ENCODE measurements around the gene CCDC50. TPM values are rescaled to one million over a fixed set of nuclear protein-coding genes. Genes with fewer than 3 reads are reported as not detected.

Gene CCDC50
- total RNA-seq, 1 experiment from 2014 or later = 84.3 TPM

DNA sequence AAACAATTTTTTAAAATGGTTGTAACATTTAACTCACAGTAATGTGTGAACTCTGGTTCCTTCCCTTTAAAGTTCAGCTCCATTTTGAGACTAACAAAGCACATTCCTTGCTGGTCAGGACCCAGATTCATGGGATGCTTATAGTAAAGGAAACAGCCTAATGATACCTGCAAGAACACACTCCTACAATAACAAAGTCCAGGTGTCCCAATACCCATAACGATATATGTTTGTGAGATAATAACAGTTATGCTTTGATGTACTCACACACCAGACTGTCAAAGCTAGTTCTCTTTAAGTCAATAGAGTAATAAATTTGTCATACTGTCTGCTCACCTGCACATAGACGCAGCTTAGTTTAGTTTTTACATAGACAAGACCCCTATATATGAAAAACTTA, 15.9 kb upstream of the CCDC50 start:
- in situ Hi-C loops (cut with HindIII; ENCODE audit: low pct_unique_long_range_greater_than_20kb, low sequenced_read_pairs) = no loop called here
- DNase-seq (ENCODE audit: low read depth) = no peak

DNA sequence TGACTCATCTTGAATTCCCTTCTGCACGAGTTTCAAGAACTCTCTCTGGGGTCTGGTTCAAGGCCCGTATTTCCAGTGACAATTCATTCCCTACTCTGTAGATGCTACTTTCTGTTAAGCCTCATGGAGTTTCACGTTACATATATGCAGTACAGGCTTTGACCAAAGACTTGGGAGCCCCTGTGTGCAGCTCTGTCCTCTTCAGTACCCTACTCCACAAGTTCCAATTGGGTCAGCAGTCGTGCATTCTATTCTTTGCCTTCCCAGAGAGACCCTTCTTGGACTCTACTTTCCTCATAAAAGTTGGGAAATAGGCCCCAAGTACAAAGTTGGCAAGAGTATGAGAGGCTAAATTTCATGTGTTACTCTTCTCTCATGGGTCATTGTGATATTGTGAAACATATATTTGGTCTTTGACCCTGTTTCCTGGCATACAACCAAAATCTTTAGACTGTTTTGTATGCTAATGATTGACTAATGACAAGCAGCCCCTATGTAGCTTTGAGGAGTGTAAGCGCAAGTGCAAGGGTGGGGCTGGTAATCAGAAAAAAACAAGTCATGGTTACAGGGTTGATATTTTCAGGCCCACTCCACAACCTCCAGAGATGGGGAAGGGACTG, 15.0 kb upstream of the CCDC50 start:
- in situ Hi-C loops (cut with HindIII; ENCODE audit: low pct_unique_long_range_greater_than_20kb, low sequenced_read_pairs) = no loop called here

DNA sequence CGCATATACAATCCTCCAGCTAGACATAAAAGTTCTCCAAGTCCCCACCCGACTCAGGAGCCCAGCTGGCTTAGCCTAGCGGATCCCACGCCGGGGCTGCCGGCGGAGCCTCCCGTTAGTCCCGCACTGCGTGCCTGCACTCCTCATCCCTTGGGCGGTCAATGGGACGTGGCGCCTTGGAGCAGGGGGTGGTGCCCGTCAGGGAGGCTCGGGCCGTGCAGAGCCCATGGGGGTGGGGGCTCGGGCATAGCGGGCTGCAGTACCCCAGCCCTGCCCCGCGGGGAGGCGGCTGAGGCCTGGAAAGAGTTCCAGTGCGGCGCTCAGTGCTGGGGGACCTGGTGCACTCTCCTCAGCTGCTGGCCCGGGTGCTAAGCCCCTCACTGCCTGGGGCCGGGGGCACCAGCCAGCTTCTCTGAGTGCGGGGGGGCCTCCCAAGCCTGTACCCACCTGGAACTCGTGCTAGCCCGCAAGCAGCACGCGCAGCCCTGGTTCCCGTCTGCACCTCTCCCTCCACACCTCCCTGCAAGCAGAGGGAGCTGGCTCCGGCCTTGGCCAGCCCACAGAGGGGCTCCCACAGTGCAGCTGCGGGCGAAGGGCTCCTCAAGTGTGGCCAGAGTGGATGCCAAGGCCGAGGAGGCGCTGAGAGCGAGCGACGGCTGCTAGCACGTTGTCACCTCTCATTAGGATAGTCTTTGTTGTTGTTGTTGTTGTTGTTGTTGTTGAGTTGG, 12.2 kb upstream of the CCDC50 start:
- in situ Hi-C loops (cut with HindIII; ENCODE audit: low pct_unique_long_range_greater_than_20kb, low sequenced_read_pairs) = no loop called here
- no peak for DNase-seq (ENCODE audit: low read depth)

More for the DNA sequence above, 15.0 kb upstream of the CCDC50 start:
- no peak for DNase-seq (ENCODE audit: low read depth)

DNA sequence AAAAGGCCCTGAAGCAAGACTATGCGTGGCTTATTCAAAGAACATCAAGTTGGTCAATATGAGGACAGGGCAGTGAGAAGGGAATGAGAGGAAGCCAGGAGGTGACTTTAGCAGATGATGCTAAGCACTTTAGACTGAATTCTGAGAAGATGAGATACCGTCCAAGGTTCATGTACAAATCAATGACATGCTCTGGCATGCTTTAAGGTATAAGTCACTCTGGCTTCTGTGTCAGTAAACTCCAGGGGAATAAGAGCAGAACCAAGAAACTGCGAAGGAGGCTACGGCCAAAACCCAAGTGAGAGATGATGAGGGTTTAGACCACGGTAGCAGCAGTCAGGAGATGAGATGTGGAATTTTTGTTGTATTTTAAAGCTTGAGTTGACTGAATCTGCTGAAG, 8.9 kb upstream of the CCDC50 start:
- no peak for DNase-seq (ENCODE audit: low read depth)
- in situ Hi-C loops (cut with HindIII; ENCODE audit: low pct_unique_long_range_greater_than_20kb, low sequenced_read_pairs) = no loop called here

DNA sequence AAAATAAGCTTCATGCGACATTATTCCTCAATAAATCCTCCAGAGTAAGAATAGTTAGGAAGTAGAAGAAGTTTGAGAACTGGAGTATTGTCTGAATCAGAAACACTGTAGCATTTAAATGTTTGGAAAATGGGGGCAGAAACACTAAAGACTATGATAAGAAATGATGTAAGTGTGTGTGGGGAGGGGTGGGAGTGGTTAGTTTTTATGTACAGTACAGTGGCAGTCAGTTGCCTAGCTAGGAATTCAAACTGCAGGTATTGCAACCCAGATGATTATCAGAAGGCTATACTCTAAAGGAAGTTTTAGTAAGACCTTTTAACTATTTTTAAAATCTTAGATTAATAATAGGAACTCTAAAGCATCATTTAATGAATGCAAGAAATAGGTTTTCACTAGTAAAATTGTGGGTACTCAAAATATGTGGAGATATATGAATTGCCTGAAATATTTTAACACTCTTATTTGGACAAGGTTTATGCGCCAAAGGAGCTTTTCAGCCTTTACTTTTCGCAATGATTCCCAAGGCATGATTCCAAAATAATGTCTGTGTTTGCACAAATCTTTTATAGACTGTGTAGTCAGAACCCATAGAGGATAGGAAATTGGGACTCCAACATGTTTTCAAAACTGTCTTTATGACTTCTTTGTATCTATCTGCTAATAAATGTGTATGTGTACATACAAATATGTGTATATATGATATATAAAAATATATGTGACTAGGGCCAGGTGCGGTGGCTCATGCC, 8.0 kb upstream of the CCDC50 start:
- no peak for DNase-seq (ENCODE audit: low read depth)
- in situ Hi-C loops (cut with HindIII; ENCODE audit: low pct_unique_long_range_greater_than_20kb, low sequenced_read_pairs) = no loop called here

DNA sequence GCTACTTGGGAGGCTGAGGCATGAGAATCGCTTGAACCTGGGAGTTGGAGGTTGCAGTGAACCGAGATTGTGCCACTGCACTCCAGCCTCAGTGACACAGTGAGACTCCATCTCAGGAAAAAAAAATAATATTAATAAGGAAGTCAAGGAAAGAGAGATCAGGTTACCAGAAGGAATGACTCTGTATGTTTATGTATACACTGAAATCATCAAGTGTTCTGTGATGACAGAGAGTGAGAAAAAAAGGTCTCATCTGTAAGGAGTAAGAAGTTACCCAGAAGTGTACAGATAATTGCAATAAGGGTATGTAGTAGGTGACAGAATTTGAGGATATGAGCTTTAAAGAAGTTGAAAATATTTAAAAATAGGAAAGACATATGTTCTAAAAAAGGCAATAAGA, 4.3 kb upstream of the CCDC50 start:
- in situ Hi-C loops (cut with HindIII; ENCODE audit: low pct_unique_long_range_greater_than_20kb, low sequenced_read_pairs) = no loop called here
- DNase-seq (ENCODE audit: low read depth) = no peak

DNA sequence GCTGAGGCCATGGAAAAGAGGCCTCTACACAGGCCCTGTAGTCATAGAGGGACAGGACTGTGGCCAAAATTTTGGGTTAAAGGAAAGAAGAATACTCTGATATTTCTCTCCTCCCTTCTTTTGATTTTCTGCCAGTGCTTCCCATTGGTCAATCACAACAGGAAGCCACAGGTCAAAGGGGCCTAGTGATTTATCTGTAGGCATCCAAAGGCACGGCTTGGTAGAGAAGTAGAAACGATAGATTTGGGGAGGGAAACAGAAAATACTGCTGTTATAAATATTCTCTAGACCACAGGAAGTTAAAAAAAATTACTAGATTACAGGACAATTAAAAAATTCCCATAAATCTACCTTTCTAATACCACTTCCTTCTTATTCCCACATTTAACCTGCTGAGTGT, 1.7 kb upstream of the CCDC50 start:
- in situ Hi-C loops (cut with HindIII; ENCODE audit: low pct_unique_long_range_greater_than_20kb, low sequenced_read_pairs) = no loop called here

DNA sequence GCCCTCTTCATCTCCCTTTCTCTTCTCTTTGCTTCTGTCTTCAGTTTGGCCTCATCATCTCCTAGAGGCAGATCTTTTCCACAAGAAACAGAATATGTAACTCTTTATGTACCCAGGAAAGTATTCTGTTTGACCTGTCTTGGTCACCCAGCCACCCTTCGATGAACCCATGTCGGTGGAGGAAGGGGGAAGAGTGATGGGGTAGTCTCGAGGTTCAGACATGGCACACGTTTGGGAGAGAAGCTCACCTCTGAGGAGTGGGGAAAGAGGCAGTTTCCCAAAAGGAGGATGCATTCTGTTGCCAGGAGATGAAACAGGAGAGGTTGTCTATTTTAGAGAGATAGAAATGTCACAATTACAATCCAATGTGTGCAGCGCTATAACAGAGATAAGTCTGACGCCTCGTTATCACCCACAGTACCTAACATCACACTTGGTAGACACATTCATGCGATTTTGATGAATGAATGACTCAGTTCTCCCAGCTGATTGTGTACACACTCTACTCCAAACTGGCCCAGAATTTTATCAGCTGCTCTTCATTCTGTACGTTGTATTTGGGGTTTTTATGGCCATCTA, 722 bp upstream of the CCDC50 start:
- in situ Hi-C loops (cut with HindIII; ENCODE audit: low pct_unique_long_range_greater_than_20kb, low sequenced_read_pairs) = no loop called here
- DNase-seq (ENCODE audit: low read depth) = no peak

More for the DNA sequence above, 1.7 kb upstream of the CCDC50 start:
- DNase-seq (ENCODE audit: low read depth) = no peak

DNA sequence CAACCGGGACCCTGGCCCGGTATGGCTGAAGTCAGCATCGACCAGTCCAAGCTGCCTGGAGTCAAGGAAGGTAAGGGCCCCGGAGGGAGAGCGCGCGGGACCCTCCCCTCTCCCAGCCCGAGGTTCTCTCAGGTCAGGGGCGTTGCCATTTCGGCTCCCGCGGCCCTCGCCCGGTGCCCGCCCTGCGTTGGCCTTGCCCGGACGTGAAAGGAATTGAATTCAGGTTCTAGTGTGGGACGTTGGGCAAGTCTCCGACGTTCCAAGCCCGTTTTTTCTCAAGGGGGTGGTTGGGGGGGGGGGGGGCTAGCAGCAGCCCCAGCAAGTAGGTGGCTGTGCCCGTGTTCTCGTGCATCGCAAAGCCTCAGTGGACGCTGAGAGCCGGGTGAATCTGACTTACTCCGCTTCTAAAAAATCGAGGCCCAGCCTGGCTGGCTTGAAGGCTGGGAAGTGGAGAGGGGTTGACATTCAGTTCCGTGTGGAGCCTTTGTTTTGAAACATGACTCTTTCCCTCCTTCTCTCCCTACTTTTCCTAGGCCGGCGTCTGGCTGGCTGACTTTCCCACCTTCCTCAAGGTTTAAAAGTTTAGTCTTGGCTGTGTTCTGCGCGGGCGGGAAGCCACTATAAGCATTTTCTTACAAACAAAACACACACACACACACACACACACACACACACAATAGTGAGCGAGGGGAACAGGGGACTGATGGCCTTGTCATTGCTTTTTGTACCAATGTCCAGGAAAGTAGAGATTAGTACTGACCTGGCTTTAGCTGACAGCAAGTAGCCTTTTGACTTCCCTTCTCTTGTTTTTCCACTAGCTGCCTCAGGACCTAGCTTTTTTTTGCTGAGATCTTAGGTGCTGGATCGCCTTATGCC, 698 bp downstream of the CCDC50 start, which contains the start of gene UTS2B:
TSS of gene UTS2B (minus strand) at position 873 of the 876 bp plus-strand sequence. CDS start 48,337 bp downstream, outside the sequence.
- DNase-seq (ENCODE audit: low read depth) = peak; percentile 85
- in situ Hi-C loops (cut with HindIII; ENCODE audit: low pct_unique_long_range_greater_than_20kb, low sequenced_read_pairs) = no loop called here

DNA sequence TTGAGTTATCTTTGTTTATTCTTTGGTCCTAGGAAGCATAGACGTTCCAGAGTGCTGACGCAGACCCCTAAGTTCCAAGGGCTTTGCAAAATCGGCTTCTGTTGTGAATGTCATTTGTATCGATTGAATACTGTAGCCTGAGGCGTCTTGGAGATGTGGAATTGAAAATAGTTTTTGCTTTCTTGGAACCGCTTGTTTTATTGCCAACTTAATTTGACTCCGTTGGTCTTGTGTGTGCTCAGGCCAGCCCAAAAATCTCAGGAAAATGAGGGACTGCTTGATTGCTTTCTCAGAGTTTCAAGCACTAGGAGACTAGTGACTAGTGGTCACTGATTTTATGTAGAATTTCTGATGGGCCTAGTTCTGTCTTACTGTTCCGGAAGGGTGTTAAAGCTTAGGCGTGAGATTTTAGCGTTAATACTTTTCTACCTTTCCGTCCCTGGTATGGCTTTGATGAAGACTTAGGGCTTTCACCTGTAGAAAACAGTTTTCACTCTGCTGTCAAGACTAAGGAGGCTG, 1.4 kb downstream of the CCDC50 start:
- in situ Hi-C loops (cut with HindIII; ENCODE audit: low pct_unique_long_range_greater_than_20kb, low sequenced_read_pairs) = no loop called here
- DNase-seq (ENCODE audit: low read depth) = no peak

DNA sequence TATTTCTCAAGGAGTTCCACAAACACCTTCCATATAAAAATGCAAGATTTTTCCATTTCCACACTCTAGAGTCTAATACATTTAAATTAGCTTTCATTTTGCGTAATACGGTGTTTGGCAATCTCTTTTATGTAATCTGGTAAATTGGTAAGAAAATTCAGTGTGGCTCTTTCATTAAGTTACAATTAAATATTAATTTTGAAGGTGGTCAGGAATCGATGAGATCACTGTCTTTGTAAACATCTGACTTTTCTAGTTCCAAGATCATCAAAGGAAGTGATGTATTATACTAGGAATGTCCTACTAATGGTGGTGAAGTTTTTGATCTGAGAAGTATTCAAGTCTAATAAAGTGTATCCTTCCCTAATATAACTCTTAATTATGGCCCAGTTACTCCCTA, 2.2 kb downstream of the CCDC50 start:
- in situ Hi-C loops (cut with HindIII; ENCODE audit: low pct_unique_long_range_greater_than_20kb, low sequenced_read_pairs) = no loop called here
- peak; percentile 57 for DNase-seq (ENCODE audit: low read depth)

DNA sequence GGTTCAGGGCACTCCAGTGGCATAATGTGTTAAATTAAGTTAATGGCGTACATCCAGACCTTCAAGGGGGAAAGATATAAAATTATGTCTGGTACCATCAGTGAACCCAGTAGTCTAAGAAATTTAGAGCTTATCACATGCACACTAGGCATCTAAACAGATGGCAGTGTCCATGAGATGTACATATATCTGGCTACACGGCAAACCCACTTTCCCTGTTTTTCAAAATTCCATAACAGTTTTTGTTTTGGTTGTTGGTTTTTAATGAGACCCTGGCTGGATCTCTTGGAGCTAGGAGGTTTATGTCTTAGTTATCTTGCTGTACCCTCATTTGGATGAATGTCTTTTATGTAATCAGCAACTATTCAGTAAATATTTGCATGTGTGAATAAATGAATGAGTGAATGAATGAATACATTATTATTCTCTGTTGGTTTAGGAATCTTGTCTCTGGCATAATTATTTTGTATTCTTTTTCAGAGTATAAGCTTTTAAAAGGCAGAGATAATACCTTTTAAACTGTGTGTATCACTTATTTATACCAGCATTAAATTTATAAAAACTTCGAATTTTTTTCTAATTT, 4.2 kb downstream of the CCDC50 start:
- in situ Hi-C loops (cut with HindIII; ENCODE audit: low pct_unique_long_range_greater_than_20kb, low sequenced_read_pairs) = no loop called here
- DNase-seq (ENCODE audit: low read depth) = no peak

DNA sequence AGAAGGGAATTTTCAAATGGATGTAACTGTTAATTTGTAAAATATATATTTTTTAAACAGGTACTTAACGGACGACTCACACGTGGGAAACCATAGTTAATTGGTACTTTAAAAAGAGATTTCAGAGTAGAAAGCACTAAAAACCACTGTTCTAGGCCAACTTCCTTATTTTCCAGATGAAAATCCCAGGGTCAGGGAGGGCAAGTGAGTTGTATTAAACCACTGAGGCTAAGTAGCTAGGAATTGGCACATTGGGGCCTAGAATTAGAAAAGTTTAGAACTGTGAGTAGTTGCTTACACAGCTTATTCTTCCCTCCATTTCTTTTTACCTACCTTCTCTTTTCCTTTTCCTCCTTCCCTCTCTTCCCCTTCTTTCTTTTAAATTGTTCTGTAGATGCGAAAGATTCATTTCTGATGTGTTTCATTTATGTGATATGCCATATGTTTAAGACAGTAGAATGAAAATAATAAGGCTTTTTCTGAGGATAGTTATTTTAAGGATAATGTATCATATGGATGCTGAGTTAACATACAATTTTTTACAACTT, 5.2 kb downstream of the CCDC50 start:
- in situ Hi-C loops (cut with HindIII; ENCODE audit: low pct_unique_long_range_greater_than_20kb, low sequenced_read_pairs) = no loop called here
- DNase-seq (ENCODE audit: low read depth) = no peak

DNA sequence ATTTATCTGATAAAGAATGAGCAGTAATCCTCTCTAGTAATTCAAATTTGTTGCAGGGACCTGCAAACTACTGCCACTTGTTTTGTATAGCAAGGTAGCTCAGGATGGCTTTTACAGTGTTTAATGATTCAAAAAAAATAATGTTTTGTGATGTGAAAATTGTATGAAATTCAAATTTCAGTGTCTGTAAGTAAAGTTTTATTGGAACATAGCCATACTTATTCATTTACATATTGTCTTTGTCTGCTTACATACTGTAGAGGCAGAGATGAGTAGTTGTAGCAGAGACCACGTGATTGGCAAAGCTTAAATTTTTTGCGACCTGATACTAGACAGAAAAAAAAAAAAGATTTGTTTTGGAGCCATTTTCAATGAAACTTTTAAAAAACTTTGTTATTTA, 7.6 kb downstream of the CCDC50 start:
- DNase-seq (ENCODE audit: low read depth) = no peak
- in situ Hi-C loops (cut with HindIII; ENCODE audit: low pct_unique_long_range_greater_than_20kb, low sequenced_read_pairs) = no loop called here

DNA sequence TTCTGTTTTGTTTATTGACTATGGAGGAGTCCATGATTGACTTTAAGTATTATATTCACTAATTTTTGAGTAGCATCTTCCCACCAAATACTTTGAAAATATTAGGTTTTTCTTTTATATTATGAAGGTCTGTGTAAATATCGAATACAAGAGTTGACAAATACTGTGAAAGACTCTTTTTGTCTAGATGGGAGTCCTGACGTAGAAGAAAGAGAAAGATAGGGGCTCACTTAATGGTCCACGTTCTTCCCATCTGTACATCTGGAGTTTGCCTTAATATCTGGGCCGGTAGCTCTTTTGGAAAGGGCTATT, 8.9 kb downstream of the CCDC50 start:
- DNase-seq (ENCODE audit: low read depth) = no peak
- in situ Hi-C loops (cut with HindIII; ENCODE audit: low pct_unique_long_range_greater_than_20kb, low sequenced_read_pairs) = no loop called here

DNA sequence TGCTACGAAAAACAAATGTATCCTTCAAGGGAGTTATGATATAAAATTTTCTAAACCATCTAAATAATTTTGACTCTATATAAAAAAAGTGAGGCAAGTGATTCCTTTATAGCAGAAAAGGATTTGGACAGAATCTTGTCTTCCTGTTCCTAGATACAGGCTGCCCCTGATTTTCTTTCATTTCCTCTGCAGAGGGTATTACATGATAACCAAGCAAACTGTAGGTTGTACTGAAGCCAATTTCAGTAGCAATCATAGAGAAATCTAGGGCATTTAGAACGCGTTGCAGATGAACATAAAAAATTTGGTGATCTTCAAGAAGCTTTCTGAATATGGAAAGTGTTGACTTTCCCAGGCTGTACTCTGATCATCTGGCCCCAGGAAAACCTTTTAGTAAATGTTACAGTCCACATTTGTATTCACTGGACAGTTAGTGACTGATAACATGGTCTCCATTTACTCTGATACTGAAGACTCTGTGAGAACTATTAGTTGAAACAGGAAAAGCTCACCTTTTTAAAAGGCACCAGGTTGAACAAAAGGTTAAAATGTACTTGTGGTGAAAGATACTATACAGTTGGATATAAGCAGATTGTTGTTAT, 10.2 kb downstream of the CCDC50 start:
- DNase-seq (ENCODE audit: low read depth) = no peak
- in situ Hi-C loops (cut with HindIII; ENCODE audit: low pct_unique_long_range_greater_than_20kb, low sequenced_read_pairs) = no loop called here

DNA sequence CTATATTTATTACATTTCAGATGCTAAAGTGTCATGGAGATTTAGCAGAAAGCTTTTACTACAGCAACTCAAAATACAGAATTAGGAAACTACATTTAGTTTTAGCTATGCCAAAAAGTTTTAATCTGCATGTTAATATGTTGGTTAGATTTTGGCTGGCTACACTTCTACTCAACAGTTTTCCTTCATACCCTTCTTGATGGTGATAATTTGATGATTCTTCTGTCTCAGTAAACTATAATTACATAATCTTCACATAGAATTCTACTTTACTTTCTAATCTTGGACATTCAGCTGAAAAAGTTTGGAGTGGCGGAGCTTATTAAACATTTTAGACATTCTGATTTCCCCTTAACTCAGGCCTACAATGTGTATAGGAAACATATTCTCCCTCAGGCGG, 11.2 kb downstream of the CCDC50 start:
- DNase-seq (ENCODE audit: low read depth) = no peak
- in situ Hi-C loops (cut with HindIII; ENCODE audit: low pct_unique_long_range_greater_than_20kb, low sequenced_read_pairs) = no loop called here
